Keratinocyte (primary cell): Measurements from ENCODE around the gene TAGLN. TPM values are rescaled to one million over a fixed set of nuclear protein-coding genes. Genes with fewer than 3 reads are reported as not detected.

ENCODE experiments used
- DNase-seq: peaks from one replicate; pipeline ENCODE4 v3.0.0-alpha.2; 2011; ENCODE audit warnings: low read depth, missing footprints, low spot score
- FAIRE-seq: peaks from 2 replicates; lab custom pipeline; 2011; peaks lifted over from hg19 to GRCh38; lab: Jason Lieb, UNC
- H2AFZ ChIP-seq: 2 replicates; pipeline ENCODE4 v1.6.0; 2012; ENCODE audit warnings: low read length, control low read depth, inconsistent platforms; ENCODE audit not compliant: control insufficient read depth
- H3K27ac ChIP-seq: 2 replicates; pipeline ENCODE4 v1.5.1; 2011; ENCODE audit warnings: low read length; ENCODE audit not compliant: control insufficient read depth, insufficient read depth
- H3K27me3 ChIP-seq: 3 replicates; pipeline ENCODE4 v1.6.0; 2011; ENCODE audit warnings: low read length; ENCODE audit not compliant: control insufficient read depth, insufficient read depth; ENCODE audit errors: extremely low read depth
- H3K36me3 ChIP-seq, 2 experiments: 2 replicates in 1 of 2; 3 replicates in 1 of 2; pipeline ENCODE4 v1.5.1; 2011; ENCODE audit warnings: low read length in 2 of 2, mild to moderate bottlenecking in 1 of 2; ENCODE audit not compliant: control insufficient read depth in 2 of 2, insufficient read depth in 2 of 2; ENCODE audit errors: extremely low read depth in 1 of 2
- H3K4me1 ChIP-seq: 3 replicates; pipeline ENCODE4 v1.5.1; 2011; ENCODE audit warnings: low read length; ENCODE audit not compliant: control insufficient read depth, insufficient read depth; ENCODE audit errors: extremely low read depth
- H3K4me2 ChIP-seq: 3 replicates; pipeline ENCODE4 v1.6.0; 2011; ENCODE audit warnings: low read depth, low read length; ENCODE audit not compliant: control insufficient read depth, insufficient read depth; ENCODE audit errors: extremely low read depth
- H3K4me3 ChIP-seq, 3 experiments: fragments of 200-600 bp in 1 of 3; sonication (generic) in 1 of 3; 2 replicates in 2 of 3; 3 replicates in 1 of 3; pipeline ENCODE4 v1.5.1; 2011 to 2016; ENCODE audit warnings: low read length in 3 of 3, mild to moderate bottlenecking in 3 of 3, control low read depth in 2 of 3, inconsistent platforms in 1 of 3, low read depth in 1 of 3, mixed read lengths in 1 of 3, mixed run types in 1 of 3, moderate library complexity in 1 of 3; ENCODE audit not compliant: control insufficient read depth in 2 of 3, insufficient read depth in 2 of 3; ENCODE audit errors: extremely low read depth in 1 of 3
- H3K79me2 ChIP-seq: 2 replicates; pipeline ENCODE4 v1.6.0; 2012; ENCODE audit warnings: low read length; ENCODE audit not compliant: control insufficient read depth, insufficient read depth
- H3K9ac ChIP-seq: 3 replicates; pipeline ENCODE4 v1.6.0; 2011; ENCODE audit warnings: low read length; ENCODE audit not compliant: control insufficient read depth, insufficient read depth; ENCODE audit errors: extremely low read depth
- H3K9me1 ChIP-seq: 3 replicates; pipeline ENCODE4 v1.6.0; 2011; ENCODE audit warnings: low read length; ENCODE audit not compliant: control insufficient read depth, insufficient read depth; ENCODE audit errors: extremely low read depth
- H3K9me3 ChIP-seq: 2 replicates; pipeline ENCODE4 v1.5.1; 2012; ENCODE audit warnings: low read depth, low read length; ENCODE audit not compliant: control insufficient read depth
- H4K20me1 ChIP-seq: 3 replicates; pipeline ENCODE4 v1.6.0; 2011; ENCODE audit warnings: low read length; ENCODE audit not compliant: control insufficient read depth, insufficient read depth; ENCODE audit errors: extremely low read depth
- CTCF ChIP-seq, 3 experiments: IDR thresholded peaks in 1 of 3; conservative IDR thresholded peaks in 1 of 3; optimal IDR thresholded peaks in 1 of 3; 2 replicates in 2 of 3; 3 replicates in 1 of 3; pipeline versions ENCODE3 to v1.5.1; 2011; ENCODE audit warnings: low read length in 3 of 3, mild to moderate bottlenecking in 3 of 3, moderate library complexity in 2 of 3, control low read depth in 1 of 3, inconsistent platforms in 1 of 3; ENCODE audit not compliant: insufficient read depth in 2 of 3; ENCODE audit errors: extremely low read depth in 1 of 3
- EZH2 ChIP-seq: IDR thresholded peaks from one replicate; pipeline ENCODE4 v1.6.1; 2012; ENCODE audit warnings: inconsistent platforms, mild to moderate bottlenecking, low read length, moderate library complexity
- dilution Hi-C: fragments of 300-500 bp; cut with MboI; formaldehyde crosslinking; loops from one replicate; pipeline ENCODE4 v1.7.0; 2020; ENCODE audit warnings: low sequenced_read_pairs; ENCODE audit not compliant: extremely low pct_ligation_motif_present
- polyA plus RNA-seq, 5 experiments: library from polyadenylated mRNA; depleted of rRNA in 3 of 5; stranded (reverse) in 3 of 5; stranded (forward) in 1 of 5; unstranded in 1 of 5; fragments of >200 nt; gene quantifications; 1 replicate in 1 of 5; 2 replicates in 3 of 5; 3 replicates in 1 of 5; pipeline versions ENCODE4 v1.2.1 to v1.2.3, GENCODE V29; 2011 to 2012; ENCODE audit warnings: missing spikeins in 2 of 5, low read depth in 1 of 5, low replicate concordance in 1 of 5

The TAGLN gene
- polyA plus RNA-seq, 1 donor (not counting 4 experiments of a cell fraction or from before 2014, with no cell fraction given): 26.6 TPM

GRCh38 chr11:117229411-117229810 is 30.2 kb downstream of the TAGLN start:
- Histone ChIP-seq H4K20me1 (no peaks in the 10 kb centered on the region), H3K4me3 (no peak overlapping the region), H3K9me3 (no peaks in the 10 kb centered on the region), H3K4me1 (peaks cover 20% of the 10 kb centered on the region), H3K9me1 (no peaks in the 10 kb centered on the region), H3K27me3 (no peaks in the 10 kb centered on the region), H2AFZ (no peak overlapping the region), H3K4me2 (no peak overlapping the region), H3K9ac (no peak overlapping the region), H3K36me3 (peaks cover 26 to 42% of the 10 kb centered on the region in 2 experiments), H3K27ac (no peak overlapping the region), H3K79me2 (peaks cover 43% of the 10 kb centered on the region)
- DNase-seq: no peak
- no peak for FAIRE-seq
- dilution Hi-C loops: no loop called here
- no peak for TF ChIP-seq EZH2
- TF ChIP-seq CTCF (optimal IDR thresholded peaks at IDR 0.05 in 1 of 3, IDR thresholded peaks at IDR 0.05 in 1 of 3, conservative IDR thresholded peaks at IDR 0.05 in 1 of 3; ENCODE audit: extremely low read depth in 1 of 3, insufficient read depth in 2 of 3, low read length in 3 of 3): no peak

GRCh38 chr11:117229931-117230285 is 30.7 kb downstream of the TAGLN start:
- H3K4me2 ChIP-seq: no peak overlapping the region
- no peak overlapping the region for H2AFZ ChIP-seq
- H3K4me3 ChIP-seq: no peak overlapping the region
- peaks cover 43% of the 10 kb centered on the region for H3K79me2 ChIP-seq
- DNase-seq (no peak), FAIRE-seq (no peak)
- H3K27ac ChIP-seq: no peak overlapping the region
- dilution Hi-C loops: no loop called here
- H3K27me3 ChIP-seq: no peaks in the 10 kb centered on the region
- no peaks in the 10 kb centered on the region for H3K9me3 ChIP-seq
- TF ChIP-seq CTCF (optimal IDR thresholded peaks at IDR 0.05 in 1 of 3, IDR thresholded peaks at IDR 0.05 in 1 of 3, conservative IDR thresholded peaks at IDR 0.05 in 1 of 3; ENCODE audit: extremely low read depth in 1 of 3, insufficient read depth in 2 of 3, low read length in 3 of 3) (no peak), EZH2 (no peak)
- H3K36me3 ChIP-seq: peaks cover 23 to 42% of the 10 kb centered on the region in 2 experiments
- H3K9me1 ChIP-seq: no peaks in the 10 kb centered on the region
- peaks cover 20% of the 10 kb centered on the region for H3K4me1 ChIP-seq
- H4K20me1 ChIP-seq: no peaks in the 10 kb centered on the region
- no peak overlapping the region for H3K9ac ChIP-seq
